Left lung (tissue), 10 donors: ENCODE measurements around the gene SP140. TPM values are rescaled to one million over a fixed set of nuclear protein-coding genes. Genes with fewer than 3 reads are reported as not detected.

Experiments
- ATAC-seq: fragments of 200-7000 bp; cut with Tn5 transposase; one replicate; pipeline ENCODE4 v1.9.1; 2020; ENCODE audit warnings: moderate library complexity
- DNase-seq, 4 donors: peaks; one replicate each; pipeline ENCODE4 v3.0.0-alpha.2; 2013 to 2020
- H3K27ac ChIP-seq, 2 donors: fragments of 200-600 bp; sonication (generic) in 1 of 2; one replicate each; pipeline versions ENCODE4 v1.5.0 to v1.8.0; 2020 to 2021
- H3K27me3 ChIP-seq, 2 donors: fragments of 200-600 bp; sonication (generic) in 1 of 2; one replicate each; pipeline versions ENCODE4 v1.5.0 to v1.8.0; 2020 to 2021
- H3K36me3 ChIP-seq, 2 donors: fragments of 200-600 bp; sonication (generic) in 1 of 2; one replicate each; pipeline versions ENCODE4 v1.5.0 to v1.8.0; 2020 to 2021
- H3K4me1 ChIP-seq, 2 donors: fragments of 200-600 bp; one replicate each; pipeline ENCODE4 v1.8.0; 2021
- H3K4me3 ChIP-seq, 2 donors: fragments of 200-600 bp; sonication (generic) in 1 of 2; one replicate each; pipeline versions ENCODE4 v1.5.0 to v1.8.0; 2020 to 2021; ENCODE audit warnings: mild to moderate bottlenecking in 1 of 2
- H3K9me3 ChIP-seq, 2 donors: fragments of 200-600 bp; sonication (generic) in 1 of 2; one replicate each; pipeline versions ENCODE4 v1.5.0 to v1.8.0; 2020 to 2021
- intact Hi-C, 2 donors: fragments of 100-400 bp; cut with DNase I; formaldehyde crosslinking; loops; one replicate each; pipeline versions ENCODE4 v1.11.2 to v1.14.2; 2022
- polyA plus RNA-seq, 6 donors: library from polyadenylated mRNA; unstranded; fragments of 120-200 nt; gene quantifications; one replicate each; pipeline ENCODE4 v1.2.1, GENCODE V29; 2013; ENCODE audit not compliant: insufficient read length in 6 of 6
- total RNA-seq, 2 donors: library from RNA; stranded (reverse); fragmentation: NEBNext Ultra II Directional; extraction: Animal tissue kit (Norgen Biotek cat#: 25700); gene quantifications; one replicate each; pipeline ENCODE4 v1.2.1, GENCODE V29; 2021
- TF ChIP-seq, protein P1 (sequence below), 2 donors: fragments of 200-600 bp; sonication (generic) in 1 of 2; IDR thresholded peaks; one replicate each; pipeline versions ENCODE4 v1.5.0 to v1.8.0; 2021; ENCODE audit warnings: antibody characterized with exemption in 2 of 2
- donor health status: DM: no; HTN: yes; CAD: no.
- donor health status: DM: no; HTN: no; CAD: no.

The SP140 gene
- total and polyA plus RNA-seq, 8 donors, result 0.74 to 4.8 (median 1.3) TPM

DNA sequence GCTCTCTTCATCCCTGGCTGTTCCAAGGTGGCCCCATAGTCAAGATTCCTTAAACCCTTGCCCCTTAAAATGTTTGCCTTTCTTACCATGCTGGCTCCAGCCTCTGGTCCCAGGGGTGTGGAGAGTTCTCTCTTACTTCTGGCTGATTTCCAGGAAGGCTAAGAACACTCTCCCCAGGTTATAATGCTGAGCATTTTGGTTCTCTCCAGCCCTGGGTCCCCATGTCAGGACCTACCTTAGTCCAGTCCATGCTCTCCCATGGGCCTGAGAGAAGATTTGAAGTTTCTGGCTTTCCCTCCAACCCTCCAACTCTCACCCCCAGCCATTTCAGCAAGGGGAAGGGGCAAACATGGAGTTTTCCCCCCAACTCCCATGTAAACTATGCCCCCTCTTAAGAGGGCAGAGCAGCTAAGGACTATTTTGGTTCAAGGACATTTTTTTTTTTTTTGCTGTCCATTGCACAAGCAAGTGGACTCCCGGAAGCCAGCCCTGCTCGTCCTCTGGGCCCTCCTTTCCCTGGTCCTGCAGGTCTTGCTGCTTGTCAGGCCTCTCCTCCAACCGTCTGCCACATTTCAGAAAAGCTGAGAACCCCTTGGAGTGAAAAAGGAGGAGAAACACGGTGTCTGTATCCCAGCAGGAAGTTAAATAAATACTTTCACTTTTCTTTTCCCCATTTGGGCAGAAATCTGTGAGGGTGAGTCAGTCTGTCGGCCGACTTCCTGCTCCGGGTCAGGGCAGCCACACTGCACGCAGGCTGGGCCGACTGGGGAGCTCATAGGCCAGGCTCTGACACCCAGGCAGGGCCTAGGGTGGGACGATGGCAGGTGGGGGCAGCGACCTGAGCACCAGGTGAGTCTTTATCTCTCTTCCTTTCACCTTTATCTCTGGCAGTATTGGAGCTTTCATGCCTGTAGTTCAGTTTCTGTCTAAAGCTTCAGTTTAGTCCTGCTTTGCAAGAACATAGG, 101.2 kb downstream of the SP140 start, which contains the start of gene SP140L:
Gene SP140L (plus strand): TSS at position 741 of the 965 bp plus-strand sequence. CDS start 77 bp downstream, at position 818.
- TF ChIP-seq, protein P1, sequence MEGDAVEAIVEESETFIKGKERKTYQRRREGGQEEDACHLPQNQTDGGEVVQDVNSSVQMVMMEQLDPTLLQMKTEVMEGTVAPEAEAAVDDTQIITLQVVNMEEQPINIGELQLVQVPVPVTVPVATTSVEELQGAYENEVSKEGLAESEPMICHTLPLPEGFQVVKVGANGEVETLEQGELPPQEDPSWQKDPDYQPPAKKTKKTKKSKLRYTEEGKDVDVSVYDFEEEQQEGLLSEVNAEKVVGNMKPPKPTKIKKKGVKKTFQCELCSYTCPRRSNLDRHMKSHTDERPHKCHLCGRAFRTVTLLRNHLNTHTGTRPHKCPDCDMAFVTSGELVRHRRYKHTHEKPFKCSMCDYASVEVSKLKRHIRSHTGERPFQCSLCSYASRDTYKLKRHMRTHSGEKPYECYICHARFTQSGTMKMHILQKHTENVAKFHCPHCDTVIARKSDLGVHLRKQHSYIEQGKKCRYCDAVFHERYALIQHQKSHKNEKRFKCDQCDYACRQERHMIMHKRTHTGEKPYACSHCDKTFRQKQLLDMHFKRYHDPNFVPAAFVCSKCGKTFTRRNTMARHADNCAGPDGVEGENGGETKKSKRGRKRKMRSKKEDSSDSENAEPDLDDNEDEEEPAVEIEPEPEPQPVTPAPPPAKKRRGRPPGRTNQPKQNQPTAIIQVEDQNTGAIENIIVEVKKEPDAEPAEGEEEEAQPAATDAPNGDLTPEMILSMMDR (IDR thresholded peaks at IDR 0.05), result no peak
- Histone ChIP-seq H3K27ac (peak within 1 kb of the TSS; percentile 61 to 94), H3K4me3 (peak within 1 kb of the TSS; percentile 23 to 53), H3K4me1 (peaks cover 9 to 50% of the 10 kb centered on the region in 2 donors), H3K36me3 (no peaks in the 10 kb centered on the region), H3K9me3 (peaks cover 0 to 10% of the 10 kb centered on the region in 2 donors), H3K27me3 (no peaks in the 10 kb centered on the region)
- peak; percentile 99 for ATAC-seq
- DNase-seq, result peak; percentile 12 to 94 (median 69)
- intact Hi-C loops, result no loop called here

DNA sequence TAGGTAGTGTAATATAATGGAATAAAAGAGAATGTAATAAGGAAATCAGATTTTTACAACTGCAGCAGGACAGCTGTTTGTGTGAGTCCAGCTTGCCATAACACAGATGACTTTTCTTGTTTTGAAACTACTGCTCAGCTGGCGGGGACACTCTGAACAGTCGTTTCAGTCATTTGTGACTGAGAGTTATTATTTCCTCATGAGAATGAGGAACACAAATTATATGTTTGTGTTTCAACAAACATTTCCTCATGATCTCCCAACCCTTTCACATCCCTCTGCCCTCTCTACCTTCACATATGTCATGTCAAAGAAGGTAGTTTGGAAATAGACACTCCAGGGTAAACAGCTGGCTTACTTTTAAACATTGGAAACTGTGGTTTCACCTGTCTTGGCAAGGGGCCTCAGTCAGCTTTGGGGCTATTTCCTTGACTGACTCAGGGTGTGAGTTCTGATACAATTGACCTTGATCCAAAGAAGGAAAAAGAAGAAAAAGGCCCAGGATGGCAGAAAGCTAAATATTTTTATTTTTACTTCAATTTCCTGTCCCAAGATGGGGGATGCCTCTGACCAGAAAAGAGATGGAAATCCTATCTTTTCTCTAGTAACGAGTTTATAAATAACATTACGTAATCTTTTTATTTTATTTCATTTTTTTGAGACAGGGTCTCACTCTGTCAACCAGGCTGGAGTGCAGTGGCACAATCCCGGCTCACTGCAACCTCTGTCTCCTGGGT, 102.0 kb downstream of the SP140 start:
- Histone ChIP-seq H3K4me1 (peaks cover 9 to 50% of the 10 kb centered on the region in 2 donors), H3K27me3 (no peaks in the 10 kb centered on the region), H3K27ac (peak overlapping the region; percentile 61 to 94), H3K36me3 (no peaks in the 10 kb centered on the region), H3K9me3 (peaks cover 0 to 10% of the 10 kb centered on the region in 2 donors), H3K4me3 (peak overlapping the region; percentile 23 to 53)
- TF ChIP-seq, protein P1 (IDR thresholded peaks at IDR 0.05), result no peak
- ATAC-seq (peak; percentile 26), DNase-seq (peak in 1 of 4 donors; percentile 14)
- intact Hi-C loops, result no loop called here

DNA sequence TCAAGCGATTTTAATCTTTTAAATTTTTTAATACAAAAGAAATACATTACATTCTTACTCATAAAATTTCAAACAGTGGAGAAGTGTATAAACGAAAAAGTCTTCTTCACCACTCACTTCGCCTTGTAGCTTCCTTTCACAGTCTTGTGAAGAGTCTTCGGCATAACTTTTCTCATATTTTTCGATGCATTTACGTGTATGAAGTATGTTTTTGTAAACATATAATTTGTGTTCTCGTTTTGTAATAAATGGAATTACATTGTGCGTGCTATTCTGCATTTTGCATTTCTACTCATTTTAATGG, 102.6 kb downstream of the SP140 start:
- H3K27ac ChIP-seq, result peak overlapping the region; percentile 61 to 94
- intact Hi-C loops, result no loop called here
- ATAC-seq (no peak), DNase-seq (no peak)
- peaks cover 0 to 5% of the 10 kb centered on the region in 2 donors for H3K9me3 ChIP-seq
- TF ChIP-seq, protein P1 (IDR thresholded peaks at IDR 0.05), result no peak
- peaks cover 9 to 50% of the 10 kb centered on the region in 2 donors for H3K4me1 ChIP-seq
- peak overlapping the region in 1 of 2 donors; percentile 53 for H3K4me3 ChIP-seq
- H3K27me3 ChIP-seq, result no peaks in the 10 kb centered on the region
- H3K36me3 ChIP-seq, result no peaks in the 10 kb centered on the region

DNA sequence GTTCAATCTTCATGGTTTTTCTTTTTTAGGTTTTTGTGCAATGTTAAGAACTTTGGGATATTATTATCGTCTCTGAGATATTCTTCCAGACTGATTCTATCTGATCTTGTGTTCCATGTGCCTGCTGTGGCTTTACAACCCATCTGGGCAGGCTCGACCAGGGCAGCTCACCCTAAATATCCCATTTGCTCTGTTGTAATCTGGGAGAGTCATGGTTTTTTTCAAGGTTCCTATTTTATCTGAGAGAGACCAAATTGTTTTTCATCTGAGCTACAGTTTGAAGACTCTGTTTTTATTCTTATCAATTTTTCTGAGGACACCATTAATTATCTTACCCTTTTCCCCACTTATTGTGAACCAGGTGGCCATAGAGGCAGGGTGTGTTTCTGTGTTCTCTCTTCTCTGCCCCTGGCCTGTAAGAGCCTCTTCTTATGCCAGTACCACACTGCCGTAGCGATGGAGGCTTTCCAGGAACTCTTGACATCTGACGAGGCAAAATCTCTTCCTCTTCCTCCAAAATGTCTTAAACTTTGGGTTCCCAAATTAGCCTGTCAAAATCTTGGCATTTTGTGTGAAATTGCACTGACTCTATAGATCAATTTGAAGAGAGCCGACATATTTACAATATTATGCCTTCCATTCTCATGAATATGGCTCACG, 104.5 kb downstream of the SP140 start:
- intact Hi-C loops, result no loop called here
- H3K27ac ChIP-seq, result peak overlapping the region in 1 of 2 donors; percentile 49

More for the DNA sequence above, 104.5 kb downstream of the SP140 start:
- no peak overlapping the region for H3K4me3 ChIP-seq
- TF ChIP-seq, protein P1 (IDR thresholded peaks at IDR 0.05), result no peak
- H3K4me1 ChIP-seq, result peaks cover 9 to 51% of the 10 kb centered on the region in 2 donors
- no peaks in the 10 kb centered on the region for H3K27me3 ChIP-seq
- ATAC-seq, result no peak
- H3K9me3 ChIP-seq, result no peaks in the 10 kb centered on the region
- H3K36me3 ChIP-seq, result peaks cover 0 to 7% of the 10 kb centered on the region in 2 donors
- DNase-seq, result no peak
